Endothelial cell of umbilical vein (primary cell): ENCODE results near the gene AHCY. TPM values are rescaled to one million over a fixed set of nuclear protein-coding genes. Genes with fewer than 3 reads are reported as not detected.

Experiments
- BruUV-seq: library from RNA; stranded (reverse); fragments of 400-500 nt; replicated peaks from 2 replicates; lab custom pipeline; 2021; lab: Mats Ljungman, UMichigan
- CTCF ChIA-PET: fragments of 300-600, 350-600 bp; sonication (Branson Sonifier 250); formaldehyde crosslinking; loops from one replicate; lab custom pipeline; 2021; ENCODE audit warnings: antibody characterized with exemption, inconsistent platforms; lab: Charles Lee
- POLR2A ChIA-PET: fragments of 300-600, 350-600 bp; sonication (Branson Sonifier 250); formaldehyde crosslinking; loops from one replicate; lab custom pipeline; 2021; ENCODE audit warnings: antibody characterized with exemption, inconsistent platforms; lab: Charles Lee
- DNase-seq: peaks from one replicate; pipeline ENCODE4 v3.0.0-alpha.2; 2011; ENCODE audit warnings: low read depth, low spot score
- FAIRE-seq: peaks from 2 replicates; lab custom pipeline; 2011; peaks lifted over from hg19 to GRCh38; lab: Jason Lieb, UNC
- H2AFZ ChIP-seq: 2 replicates; pipeline ENCODE4 v1.6.0; 2012; ENCODE audit warnings: low read depth, low read length, control low read depth, inconsistent platforms
- H3K27ac ChIP-seq: 2 replicates; pipeline ENCODE4 v1.5.1; 2011; ENCODE audit warnings: low read depth, mild to moderate bottlenecking, control low read depth, low read length, moderate library complexity; ENCODE audit not compliant: insufficient read depth
- H3K27me3 ChIP-seq, 2 experiments: 2 replicates each; pipeline versions ENCODE4 v1.6.0 to v1.6.1; 2011; ENCODE audit warnings: low read length in 2 of 2, mixed read lengths in 1 of 2; ENCODE audit not compliant: control insufficient read depth in 2 of 2, insufficient read depth in 2 of 2
- H3K36me3 ChIP-seq, 2 experiments: 2 replicates in 1 of 2; 3 replicates in 1 of 2; pipeline ENCODE4 v1.5.1; 2011; ENCODE audit warnings: low read length in 2 of 2, mild to moderate bottlenecking in 1 of 2, moderate library complexity in 1 of 2; ENCODE audit not compliant: control insufficient read depth in 2 of 2, insufficient read depth in 2 of 2; ENCODE audit errors: extremely low read depth in 1 of 2
- H3K4me1 ChIP-seq: 3 replicates; pipeline ENCODE4 v1.5.1; 2011; ENCODE audit warnings: mild to moderate bottlenecking, low read length; ENCODE audit not compliant: control insufficient read depth, insufficient read depth; ENCODE audit errors: extremely low read depth
- H3K4me2 ChIP-seq: 2 replicates; pipeline ENCODE4 v1.6.1; 2011; ENCODE audit warnings: low read length, control low read depth, mixed read lengths; ENCODE audit not compliant: insufficient read depth
- H3K4me3 ChIP-seq, 3 experiments: fragments of 200-600 bp in 1 of 3; sonication (generic), shearing (Covaris generic) in 1 of 3; replicated peaks in 1 of 3; 2 replicates each; pipeline ENCODE4 v1.5.1; 2011 to 2016; ENCODE audit warnings: control low read depth in 3 of 3, low read length in 3 of 3, mild to moderate bottlenecking in 2 of 3, inconsistent platforms in 1 of 3, low read depth in 1 of 3, moderate library complexity in 1 of 3; ENCODE audit not compliant: insufficient read depth in 1 of 3
- H3K79me2 ChIP-seq: 2 replicates; pipeline ENCODE4 v1.6.0; 2012; ENCODE audit warnings: low read length, inconsistent platforms; ENCODE audit not compliant: control insufficient read depth, insufficient read depth
- H3K9ac ChIP-seq: replicated peaks from 2 replicates; pipeline ENCODE3; 2011; ENCODE audit warnings: low read length, control low read depth; ENCODE audit not compliant: insufficient read depth; ENCODE audit errors: extremely low read depth
- H3K9me1 ChIP-seq: replicated peaks from 3 replicates; pipeline ENCODE4 v1.6.0; 2011; ENCODE audit warnings: mild to moderate bottlenecking, low read length; ENCODE audit not compliant: control insufficient read depth, insufficient read depth; ENCODE audit errors: extremely low read depth
- H3K9me3 ChIP-seq: replicated peaks from 2 replicates; pipeline ENCODE4 v1.5.1; 2012; ENCODE audit warnings: low read length, inconsistent platforms; ENCODE audit not compliant: control insufficient read depth, insufficient read depth
- H4K20me1 ChIP-seq: replicated peaks from 2 replicates; pipeline ENCODE3; 2011; ENCODE audit warnings: mild to moderate bottlenecking, low read length; ENCODE audit not compliant: control insufficient read depth, insufficient read depth; ENCODE audit errors: extremely low read depth
- CTCF ChIP-seq, 2 donors: IDR thresholded peaks; 1 replicate in 1 of 2; 2 replicates in 1 of 2; pipeline ENCODE4 v1.5.1; 2011; ENCODE audit warnings: low read length in 2 of 2, mild to moderate bottlenecking in 2 of 2, moderate library complexity in 2 of 2, control low read depth in 1 of 2, inconsistent platforms in 1 of 2, low read depth in 1 of 2; ENCODE audit not compliant: insufficient read depth in 1 of 2; ENCODE audit errors: extremely low read depth in 1 of 2
- EZH2 ChIP-seq: IDR thresholded peaks from 2 replicates; pipeline ENCODE4 v1.6.1; 2012; ENCODE audit warnings: borderline replicate concordance, low read depth, mild to moderate bottlenecking, moderate library complexity, low read length, inconsistent platforms; ENCODE audit not compliant: severe bottlenecking
- FOS ChIP-seq: IDR thresholded peaks from 2 replicates; pipeline ENCODE4 v1.6.1; 2011; ENCODE audit warnings: mild to moderate bottlenecking, low read length, moderate library complexity, borderline replicate concordance; ENCODE audit not compliant: insufficient read depth
- GATA2 ChIP-seq: IDR thresholded peaks from 2 replicates; pipeline ENCODE4 v1.7.0; 2011; ENCODE audit warnings: low read depth, mild to moderate bottlenecking, moderate library complexity, mixed read lengths, low read length; ENCODE audit not compliant: insufficient read length, insufficient read depth
- JUN ChIP-seq: IDR thresholded peaks from 2 replicates; pipeline ENCODE4 v1.6.1; 2011; ENCODE audit warnings: borderline replicate concordance, low read depth; ENCODE audit not compliant: insufficient read length, insufficient read depth
- MAX ChIP-seq: IDR thresholded peaks from 2 replicates; pipeline ENCODE4 v1.6.1; 2011; ENCODE audit not compliant: insufficient read depth, insufficient read length
- MYC ChIP-seq: IDR thresholded peaks from one replicate; pipeline ENCODE4 v1.6.1; 2011; ENCODE audit warnings: mild to moderate bottlenecking, low read depth, low read length
- POLR2A ChIP-seq: IDR thresholded peaks from 2 replicates; pipeline ENCODE4 v1.6.1; 2012; ENCODE audit warnings: low read depth, mild to moderate bottlenecking, control low read depth, low read length
- POLR2AphosphoS5 ChIP-seq: IDR thresholded peaks from 2 replicates; pipeline ENCODE4 v1.6.1; 2012; ENCODE audit warnings: low read depth, mild to moderate bottlenecking, control low read depth, low read length, moderate library complexity; ENCODE audit not compliant: insufficient read depth
- dilution Hi-C: fragments of 300-500 bp; cut with MboI; formaldehyde crosslinking; loops from one replicate; pipeline ENCODE4 v1.15.0; 2019; ENCODE audit warnings: low sequenced_read_pairs; ENCODE audit not compliant: extremely low pct_ligation_motif_present
- intact Hi-C: fragments of 100-400 bp; cut with micrococcal nuclease; formaldehyde crosslinking; loops from one replicate; pipeline ENCODE4 v1.10.0; 2022
- polyA plus RNA-seq, 4 experiments: library from polyadenylated mRNA; depleted of rRNA in 3 of 4; stranded (reverse) in 3 of 4; unstranded in 1 of 4; fragments of >200 nt; gene quantifications; 2 replicates each; pipeline versions ENCODE4 v1.2.1 to v1.2.3, GENCODE V29; 2011 to 2012; ENCODE audit warnings: missing spikeins in 1 of 4
- total RNA-seq: library from RNA; stranded (reverse); gene quantifications from 2 replicates; pipeline ENCODE4 v1.2.3, GENCODE V29; 2021

Gene AHCY
- total and polyA plus RNA-seq, 2 donors (not counting 3 experiments of a cell fraction or from before 2014, with no cell fraction given), result 94.7 to 168 TPM

- BruUV-seq, result no TSS peak
- no peak for DNase-seq
Observed at GRCh38 chr20:34237942-34238341, 65.2 kb downstream of the AHCY start.

More at GRCh38 chr20:34237942-34238341, 65.2 kb downstream of the AHCY start:
- Histone ChIP-seq H2AFZ (no peak overlapping the region), H3K27me3 (peaks cover 31 to 45% of the 10 kb centered on the region in 2 experiments), H3K9ac (no peak overlapping the region), H3K27ac (no peak overlapping the region), H4K20me1 (no peaks in the 10 kb centered on the region), H3K4me2 (no peak overlapping the region), H3K79me2 (no peaks in the 10 kb centered on the region), H3K4me1 (no peaks in the 10 kb centered on the region), H3K4me3 (no peak overlapping the region), H3K9me1 (no peaks in the 10 kb centered on the region), H3K9me3 (no peaks in the 10 kb centered on the region), H3K36me3 (no peaks in the 10 kb centered on the region)
- POLR2A ChIA-PET, result no interaction called here
- intact Hi-C loops, result no loop called here
- TF ChIP-seq POLR2A, result no peak
- no peak for TF ChIP-seq FOS
- no peak for TF ChIP-seq POLR2AphosphoS5
- no peak for TF ChIP-seq EZH2
- TF ChIP-seq JUN, result no peak
- TF ChIP-seq MAX, result no peak
- TF ChIP-seq GATA2, result no peak
- no peak for TF ChIP-seq MYC
- no peak for TF ChIP-seq CTCF (IDR thresholded peaks at IDR 0.05; ENCODE audit: extremely low read depth in 1 of 2, insufficient read depth in 1 of 2, low read depth in 1 of 2, low read length in 2 of 2)
- dilution Hi-C loops, result no loop called here
- no peak for FAIRE-seq
- CTCF ChIA-PET, result no interaction called here
